Stomach (tissue), 19 donors: ENCODE measurements around the gene PORCN. TPM values are rescaled to one million over a fixed set of nuclear protein-coding genes. Genes with fewer than 3 reads are reported as not detected.
A peak's percentile ranks its signal among the peaks of the same experiment; 100 is the strongest.

Source experiments
- DNase-seq, 2 donors: peaks; one replicate each; pipeline versions ENCODE4 v3.0.0 to v3.0.0-alpha.2; 2013 to 2019
- H3K27ac ChIP-seq, 5 donors: fragments of 200-600 bp in 4 of 5; sonication (generic) in 4 of 5; one replicate each; pipeline ENCODE4 v1.5.1; 2013 to 2019; ENCODE audit warnings: mild to moderate bottlenecking in 1 of 5, moderate library complexity in 1 of 5
- H3K27me3 ChIP-seq, 3 donors: fragments of 200-600 bp; sonication (generic); one replicate each; pipeline ENCODE4 v1.5.1; 2017 to 2019; ENCODE audit warnings: mixed run types in 1 of 3
- H3K36me3 ChIP-seq, 4 donors: fragments of 200-600 bp; sonication (generic); 1 replicate in 3 of 4; 2 replicates in 1 of 4; pipeline ENCODE4 v1.5.1; 2016 to 2019
- H3K4me1 ChIP-seq, 4 donors: fragments of 200-600 bp; sonication (generic); one replicate each; pipeline ENCODE4 v1.5.1; 2016 to 2019
- H3K4me3 ChIP-seq, 4 donors: fragments of 200-600 bp; sonication (generic) in 3 of 4; one replicate each; pipeline ENCODE4 v1.5.1; 2016 to 2019; ENCODE audit warnings: mild to moderate bottlenecking in 1 of 4
- H3K9me3 ChIP-seq, 4 donors: fragments of 200-600 bp; sonication (generic); one replicate each; pipeline ENCODE4 v1.5.1; 2016 to 2019
- CTCF ChIP-seq, 7 experiments: fragments of 450-650 bp in 4 of 7; fragments of 200-600 bp in 3 of 7; sonication (generic) in 3 of 7; IDR thresholded peaks; one replicate each; pipeline ENCODE4 v1.5.1; 2016 to 2019; ENCODE audit warnings: antibody characterized with exemption in 7 of 7, control low read depth in 2 of 7, mild to moderate bottlenecking in 1 of 7
- EP300 ChIP-seq: sonication (generic); formaldehyde crosslinking; IDR thresholded peaks from one replicate; pipeline ENCODE4 v1.6.1; 2017; ENCODE audit warnings: antibody characterized with exemption
- POLR2A ChIP-seq, 4 donors: fragments of 450-650 bp; IDR thresholded peaks; one replicate each; pipeline ENCODE4 v1.6.1; 2016; ENCODE audit warnings: antibody characterized with exemption in 4 of 4, control low read depth in 2 of 4, mild to moderate bottlenecking in 1 of 4, moderate library complexity in 1 of 4
- POLR2AphosphoS5 ChIP-seq, 3 donors: sonication (generic); formaldehyde crosslinking; IDR thresholded peaks; one replicate each; pipeline ENCODE4 v1.6.1; 2016; ENCODE audit warnings: antibody characterized with exemption in 3 of 3
- WGBS, 5 donors: extraction: QIAGEN DNeasy Blood & Tissue Kit in 3 of 5; methylation state at CpG; one replicate each; pipeline versions ENCODE4 v1.1.5 to v1.1.7; 2013 to 2018; 5-methylcytosine and 5-hydroxymethylcytosine counted together
- intact Hi-C: fragments of 100-400 bp; cut with DNase I; formaldehyde crosslinking; loops from one replicate; pipeline ENCODE4 v1.15.1; 2023; ENCODE audit warnings: low total_unique reads
- long read RNA-seq, 10 donors: transcript quantifications; one replicate each; lab custom pipeline, GENCODE V29; 2026
- polyA plus RNA-seq, 3 donors: library from polyadenylated mRNA; stranded (reverse); fragments of 200-250 nt; gene quantifications; one replicate each; pipeline ENCODE4 v1.2.3, GENCODE V29; 2013
- total RNA-seq, 5 donors: library from RNA; depleted of rRNA; stranded (reverse); fragments of >200 nt; gene quantifications; one replicate each; pipeline versions ENCODE4 v1.1.0 to v1.2.3, GENCODE V29; 2014 to 2016
- donor health status: healthy with polysubstance abuse.
- donor health status: Bipolar disorder and iron deficiency.
- donor health status: healthy.

Gene PORCN
- total RNA-seq (10 to 100 TPM in 3 of 5 donors, 1 to 10 TPM in 2; 1.8 to 27.4 (median 16.2) TPM), polyA plus RNA-seq (10 to 100 TPM in 1 of 3 donors, 1 to 10 TPM in 2; 4.7 to 11.9 (median 6.7) TPM)
- long read RNA-seq, donor 1: 0 reads
- long read RNA-seq, donor 2: 0 reads
- long read RNA-seq, donor 3: 0 reads
- long read RNA-seq, donor 4: 0 reads
- long read RNA-seq, donor 5: 0 reads
- long read RNA-seq, donor 6, partial matches to known transcripts: 8 of 10 reads
- long read RNA-seq, donor 6, other reads (novel, unspliced or antisense): 0 of 10 reads
- long read RNA-seq, donor 7: 0 reads
- long read RNA-seq, donor 8: 0 reads
- long read RNA-seq, donor 9, partial matches to known transcripts: 0 of 1 reads
- long read RNA-seq, donor 9, other reads (novel, unspliced or antisense): 0 of 1 reads
- long read RNA-seq, donor 10: 0 reads

- peak; percentile 84 to 90 for DNase-seq
- H3K27ac ChIP-seq: peak within 1 kb of the TSS; percentile 77 to 84 (median 81)
- peak in 1 of 4 donors; percentile 19 for TF ChIP-seq POLR2A (IDR thresholded peaks at IDR 0.05)
- peak in 2 of 3 donors; percentile 24 to 63 for TF ChIP-seq POLR2AphosphoS5 (IDR thresholded peaks at IDR 0.05)
- no peak for TF ChIP-seq EP300
- peak within 1 kb of the TSS; percentile 59 to 69 (median 64) for H3K4me3 ChIP-seq
- no peaks in the 10 kb centered on the region for H3K27me3 ChIP-seq
- intact Hi-C loops: no loop called here
- WGBS, 5 donors: 1 to 27% (median 16%) methylated on average over 12 to 55 of the region's 65 CpGs
- peaks cover 0 to 8% (median 1%) of the 10 kb centered on the region in 4 donors for H3K36me3 ChIP-seq
- H3K9me3 ChIP-seq: no peaks in the 10 kb centered on the region
- H3K4me1 ChIP-seq: peaks cover 4 to 11% (median 7%) of the 10 kb centered on the region in 4 donors
Observed at GRCh38 chrX:48508400-48509244, at the start of gene PORCN. Gene PORCN (plus strand): TSS chrX:48508992. CDS start chrX:48509821, 829 bp downstream.

GRCh38 chrX:48459483-48459882 lies 49.3 kb upstream of the PORCN start:
- Histone ChIP-seq H3K36me3 (no peaks in the 10 kb centered on the region), H3K27ac (no peak overlapping the region), H3K27me3 (no peaks in the 10 kb centered on the region), H3K9me3 (peaks cover 0 to 3% (median 0%) of the 10 kb centered on the region in 4 donors), H3K4me1 (no peaks in the 10 kb centered on the region), H3K4me3 (no peak overlapping the region)
- TF ChIP-seq POLR2AphosphoS5 (IDR thresholded peaks at IDR 0.05) (no peak), POLR2A (IDR thresholded peaks at IDR 0.05) (no peak), CTCF (IDR thresholded peaks at IDR 0.05) (no peak), EP300 (no peak)
- DNase-seq: no peak
- 82 to 96% (median 92%) methylated on average over 4 to 6 of the region's 6 CpGs for WGBS, 5 donors
- intact Hi-C loops: no loop called here

GRCh38 chrX:48460031-48460430 lies 48.8 kb upstream of the PORCN start:
- no peaks in the 10 kb centered on the region for H3K27me3 ChIP-seq
- DNase-seq: no peak
- TF ChIP-seq CTCF (IDR thresholded peaks at IDR 0.05): no peak
- no peak for TF ChIP-seq POLR2AphosphoS5 (IDR thresholded peaks at IDR 0.05)
- no peak for TF ChIP-seq POLR2A (IDR thresholded peaks at IDR 0.05)
- TF ChIP-seq EP300: no peak
- no peak overlapping the region for H3K4me3 ChIP-seq
- no peak overlapping the region for H3K27ac ChIP-seq
- no peaks in the 10 kb centered on the region for H3K4me1 ChIP-seq
- intact Hi-C loops: no loop called here
- WGBS, 5 donors: 88 to 97% (median 90%) methylated on average over 2 to 3 of the region's 3 CpGs
- no peaks in the 10 kb centered on the region for H3K9me3 ChIP-seq
- H3K36me3 ChIP-seq: no peaks in the 10 kb centered on the region

- no peak for TF ChIP-seq EP300
- Histone ChIP-seq H3K9me3 (no peaks in the 10 kb centered on the region), H3K36me3 (no peaks in the 10 kb centered on the region), H3K4me3 (no peak overlapping the region), H3K27me3 (no peaks in the 10 kb centered on the region), H3K27ac (no peak overlapping the region), H3K4me1 (no peaks in the 10 kb centered on the region)
- DNase-seq: no peak
- 89 to 96% (median 93%) methylated on average over 10 to 11 of the region's 11 CpGs for WGBS, 5 donors
- intact Hi-C loops: no loop called here
Observed at GRCh38 chrX:48460606-48461005, 48.2 kb upstream of the PORCN start.

- Histone ChIP-seq H3K27ac (no peak overlapping the region), H3K4me1 (no peaks in the 10 kb centered on the region), H3K4me3 (no peak overlapping the region), H3K36me3 (no peaks in the 10 kb centered on the region), H3K27me3 (no peaks in the 10 kb centered on the region), H3K9me3 (no peaks in the 10 kb centered on the region)
- TF ChIP-seq POLR2AphosphoS5 (IDR thresholded peaks at IDR 0.05) (no peak), CTCF (IDR thresholded peaks at IDR 0.05) (no peak), EP300 (no peak)
- no peak for DNase-seq
- intact Hi-C loops: no loop called here
- WGBS, 5 donors: 70 to 100% (median 78%) methylated on average over 1 to 6 of the region's 6 CpGs
Observed at GRCh38 chrX:48461830-48462229, 47.0 kb upstream of the PORCN start.
